Sigmoid colon (tissue), 4 donors: ENCODE data around the gene DNAH14.

ENCODE experiments used
- EP300 ChIP-seq, 4 donors: sonication (generic); formaldehyde crosslinking; IDR thresholded peaks; one replicate each; pipeline ENCODE4 v1.6.1; 2017; ENCODE audit warnings: antibody characterized with exemption in 4 of 4
- POLR2A ChIP-seq, 2 donors: fragments of 450-650 bp; IDR thresholded peaks; one replicate each; pipeline ENCODE4 v1.6.1; 2016; ENCODE audit warnings: antibody characterized with exemption in 2 of 2, mild to moderate bottlenecking in 2 of 2, moderate library complexity in 2 of 2
- TF ChIP-seq, protein P1 (sequence below), 4 experiments: fragments of 450-650 bp in 3 of 4; fragments of 200-600 bp in 1 of 4; IDR thresholded peaks; one replicate each; pipeline ENCODE4 v1.5.1; 2016 to 2019; ENCODE audit warnings: antibody characterized with exemption in 4 of 4, mild to moderate bottlenecking in 3 of 4, moderate library complexity in 2 of 4

DNA sequence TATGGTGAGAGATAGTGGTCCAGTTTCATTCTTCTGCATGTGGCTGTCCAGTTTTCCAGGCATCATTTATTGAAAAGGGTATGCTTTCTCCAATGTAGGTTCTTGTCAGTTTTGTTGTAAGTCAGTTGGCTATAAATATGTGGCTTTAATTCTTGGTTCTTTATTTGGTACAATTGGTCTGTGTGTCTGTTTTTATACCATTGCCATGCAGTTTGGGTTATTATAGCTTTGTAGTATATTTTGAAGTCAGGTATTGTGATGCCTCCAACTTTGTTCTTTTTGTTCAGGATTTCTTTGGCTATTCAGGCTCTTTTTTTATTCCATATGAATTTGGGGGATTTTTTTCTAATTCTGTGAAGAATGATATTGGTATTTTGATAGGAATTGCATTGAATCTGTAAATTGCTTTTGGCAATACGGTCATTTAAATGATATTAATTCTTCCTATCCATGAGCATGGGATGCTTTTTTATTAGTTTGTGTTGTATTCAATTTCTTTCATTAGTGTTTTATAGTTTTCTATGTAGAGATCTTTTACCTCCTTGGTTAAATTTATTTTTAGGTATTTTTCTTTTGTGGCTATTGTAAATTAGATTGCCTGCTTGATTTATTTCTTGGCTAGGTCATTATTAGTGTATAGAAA is 3.3 kb downstream of the DNAH14 start:
- TF ChIP-seq POLR2A (IDR thresholded peaks at IDR 0.05) (no peak), EP300 (IDR thresholded peaks at IDR 0.05) (no peak)
- TF ChIP-seq, protein P1, sequence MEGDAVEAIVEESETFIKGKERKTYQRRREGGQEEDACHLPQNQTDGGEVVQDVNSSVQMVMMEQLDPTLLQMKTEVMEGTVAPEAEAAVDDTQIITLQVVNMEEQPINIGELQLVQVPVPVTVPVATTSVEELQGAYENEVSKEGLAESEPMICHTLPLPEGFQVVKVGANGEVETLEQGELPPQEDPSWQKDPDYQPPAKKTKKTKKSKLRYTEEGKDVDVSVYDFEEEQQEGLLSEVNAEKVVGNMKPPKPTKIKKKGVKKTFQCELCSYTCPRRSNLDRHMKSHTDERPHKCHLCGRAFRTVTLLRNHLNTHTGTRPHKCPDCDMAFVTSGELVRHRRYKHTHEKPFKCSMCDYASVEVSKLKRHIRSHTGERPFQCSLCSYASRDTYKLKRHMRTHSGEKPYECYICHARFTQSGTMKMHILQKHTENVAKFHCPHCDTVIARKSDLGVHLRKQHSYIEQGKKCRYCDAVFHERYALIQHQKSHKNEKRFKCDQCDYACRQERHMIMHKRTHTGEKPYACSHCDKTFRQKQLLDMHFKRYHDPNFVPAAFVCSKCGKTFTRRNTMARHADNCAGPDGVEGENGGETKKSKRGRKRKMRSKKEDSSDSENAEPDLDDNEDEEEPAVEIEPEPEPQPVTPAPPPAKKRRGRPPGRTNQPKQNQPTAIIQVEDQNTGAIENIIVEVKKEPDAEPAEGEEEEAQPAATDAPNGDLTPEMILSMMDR (IDR thresholded peaks at IDR 0.05), result no peak
